HG03460 (cell line): ENCODE results near the gene NATD1.

Experiments
- ATAC-seq: cut with Tn5 transposase; IDR thresholded peaks from one replicate; pipeline ENCODE4 v1.9.1; 2021; ENCODE audit not compliant: unreplicated experiment

The NATD1 gene, protein sequence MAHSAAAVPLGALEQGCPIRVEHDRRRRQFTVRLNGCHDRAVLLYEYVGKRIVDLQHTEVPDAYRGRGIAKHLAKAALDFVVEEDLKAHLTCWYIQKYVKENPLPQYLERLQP

DNA sequence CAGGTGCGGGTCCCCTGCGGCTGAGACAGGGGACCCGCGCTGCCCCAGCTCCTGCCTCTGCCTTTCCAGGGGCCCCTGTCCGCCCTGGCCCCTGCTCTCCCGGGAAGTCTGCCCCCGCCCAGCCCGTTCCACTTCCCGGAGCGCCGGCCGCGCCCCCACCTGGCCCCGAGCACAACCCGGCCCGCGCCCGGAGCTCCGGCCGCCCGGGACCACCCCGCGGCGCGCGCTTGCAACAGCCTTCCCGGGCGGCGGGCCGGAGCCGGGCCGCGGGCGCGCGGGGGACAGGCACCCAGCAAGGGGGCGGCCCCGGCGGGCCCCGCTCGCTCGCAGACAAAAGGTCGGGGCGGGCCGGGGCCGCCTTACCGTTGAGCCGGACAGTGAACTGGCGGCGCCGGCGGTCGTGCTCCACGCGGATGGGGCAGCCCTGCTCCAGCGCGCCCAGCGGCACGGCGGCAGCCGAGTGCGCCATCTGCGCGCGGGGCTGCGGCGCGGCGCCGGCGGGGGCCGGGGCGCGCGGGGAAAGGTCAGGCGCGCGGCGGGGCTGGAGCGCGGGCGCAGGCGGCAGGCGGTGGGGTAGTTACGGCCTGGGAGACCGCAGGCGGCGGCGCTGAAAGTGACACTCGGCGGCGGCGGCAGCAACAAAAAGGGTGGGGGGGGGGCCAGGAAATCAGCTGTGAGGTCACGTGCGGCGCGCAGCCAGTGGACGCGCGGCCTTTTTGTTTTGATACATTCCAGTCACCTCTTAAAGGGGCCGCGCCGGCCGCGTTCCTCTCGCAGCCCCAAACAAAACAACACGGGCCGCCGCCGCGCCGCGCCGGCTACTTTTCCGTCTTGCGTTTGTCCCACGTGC, at the start of gene NATD1:
Gene NATD1 (minus strand): TSS at position 615 of the 850 bp plus-strand sequence. CDS start 146 bp downstream, at position 469.
- peak; percentile 82 for ATAC-seq

DNA sequence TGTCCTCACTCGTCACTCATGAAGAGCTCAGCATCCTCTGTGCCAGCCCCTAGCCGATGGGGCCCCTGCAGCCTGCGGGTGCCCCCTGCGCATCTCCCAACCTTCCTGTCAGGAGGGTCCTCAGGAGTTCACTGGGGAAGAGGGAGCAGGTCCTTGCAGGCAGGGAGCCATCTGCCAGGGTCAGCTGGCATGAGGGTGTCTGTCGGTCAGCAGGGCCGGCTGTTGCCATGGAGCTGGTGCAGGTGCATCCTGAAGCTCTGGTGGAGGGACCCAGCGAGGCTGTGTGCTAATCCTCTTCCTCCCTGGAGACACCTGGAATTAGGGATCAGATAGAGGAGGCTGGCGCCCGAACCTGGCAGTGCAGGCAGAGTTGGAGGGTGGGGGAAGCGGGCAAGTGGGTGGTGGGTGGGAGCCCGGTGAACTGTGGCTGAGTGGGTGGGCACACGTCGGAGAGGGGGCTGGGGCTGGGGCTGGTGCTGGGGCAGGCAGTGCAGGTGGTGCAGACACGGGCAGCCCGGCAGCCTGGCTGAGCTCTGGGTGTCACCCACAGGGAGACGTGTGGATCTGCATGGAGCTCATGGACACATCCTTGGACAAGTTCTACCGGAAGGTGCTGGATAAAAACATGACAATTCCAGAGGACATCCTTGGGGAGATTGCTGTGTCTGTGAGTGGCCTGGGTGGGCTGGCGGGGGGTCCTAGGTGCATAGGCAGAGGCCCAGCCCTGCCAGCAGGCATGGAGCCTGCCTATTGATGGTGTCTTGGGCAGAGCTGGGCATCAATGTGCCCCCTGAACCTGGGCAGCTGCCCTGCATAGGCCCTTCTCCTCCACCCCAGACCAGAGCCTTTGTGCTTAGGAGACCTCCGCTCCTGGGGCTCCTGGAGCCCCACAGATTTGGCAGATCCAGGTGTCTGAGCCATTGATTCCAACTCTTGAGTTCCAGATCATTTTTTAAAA, 48.7 kb upstream of the NATD1 start:
- ATAC-seq = no peak

DNA sequence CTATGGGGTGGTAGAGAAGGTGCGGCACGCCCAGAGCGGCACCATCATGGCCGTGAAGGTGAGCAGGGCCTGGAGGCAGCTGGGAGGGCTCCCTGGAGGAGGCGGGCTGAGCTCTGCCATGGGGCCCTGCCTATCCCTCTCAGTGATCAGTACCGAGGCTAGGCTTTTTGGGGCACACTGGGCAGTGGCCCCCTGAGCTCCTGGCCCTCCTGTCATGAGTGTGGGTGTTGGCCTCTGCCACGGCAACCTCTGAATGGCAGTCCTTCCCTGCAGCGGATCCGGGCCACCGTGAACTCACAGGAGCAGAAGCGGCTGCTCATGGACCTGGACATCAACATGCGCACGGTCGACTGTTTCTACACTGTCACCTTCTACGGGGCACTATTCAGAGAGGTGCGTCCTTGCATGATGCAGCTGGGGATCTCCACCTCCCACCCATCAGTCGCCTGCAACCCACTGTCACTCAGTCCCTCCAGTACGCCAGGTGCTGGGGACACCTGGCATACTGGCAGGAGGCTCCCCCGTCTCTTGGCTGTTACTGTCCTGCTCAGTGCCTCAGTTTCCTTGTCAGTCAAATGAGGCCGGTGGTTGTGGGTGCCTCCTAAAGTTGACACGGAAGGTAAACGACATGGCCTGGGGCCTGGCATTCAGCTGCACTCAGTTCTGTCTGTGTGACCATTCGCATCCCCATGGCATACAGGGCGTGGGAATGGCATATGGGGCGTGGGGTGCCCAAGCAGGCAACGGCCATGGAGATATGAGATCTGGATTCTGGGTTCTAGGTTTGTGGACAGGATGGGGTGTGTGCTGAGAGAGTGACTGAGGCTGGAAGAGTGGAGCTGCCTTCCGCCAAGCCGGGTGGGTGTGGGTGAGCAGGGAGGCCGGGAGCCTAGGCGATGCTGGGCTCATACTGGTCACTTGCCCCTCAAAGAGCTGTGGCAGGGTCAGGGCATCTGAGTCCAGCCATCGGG, 47.7 kb upstream of the NATD1 start:
- no peak for ATAC-seq

DNA sequence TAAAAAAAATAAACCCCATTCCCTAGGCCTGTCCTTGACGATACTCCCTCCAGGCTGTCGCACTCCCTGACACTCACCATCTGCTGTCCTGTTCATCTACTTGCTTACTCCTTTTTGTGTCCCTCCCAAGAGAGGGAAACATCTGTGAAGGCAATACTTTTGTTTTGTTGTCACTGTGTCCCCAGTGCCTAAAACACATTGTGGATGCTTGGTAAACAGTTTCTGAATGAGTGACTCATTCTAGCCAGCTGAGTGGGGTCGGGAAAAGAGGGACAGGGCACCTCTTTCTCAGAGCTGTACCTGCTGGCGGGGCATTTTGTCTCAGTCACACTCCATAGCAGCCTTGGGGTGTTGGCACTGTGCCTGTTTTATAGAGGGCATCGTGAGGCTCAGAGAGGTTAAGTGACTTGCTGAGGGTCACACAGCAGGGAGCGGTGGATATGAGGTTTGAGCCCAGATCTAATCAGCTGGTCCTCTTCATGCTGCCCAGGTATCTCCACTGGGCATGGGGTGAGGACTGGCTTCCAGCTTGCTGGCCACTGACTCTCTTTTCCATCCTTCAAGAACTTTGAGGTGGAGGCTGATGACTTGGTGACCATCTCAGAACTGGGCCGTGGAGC, 46.9 kb upstream of the NATD1 start:
- ATAC-seq = no peak

DNA sequence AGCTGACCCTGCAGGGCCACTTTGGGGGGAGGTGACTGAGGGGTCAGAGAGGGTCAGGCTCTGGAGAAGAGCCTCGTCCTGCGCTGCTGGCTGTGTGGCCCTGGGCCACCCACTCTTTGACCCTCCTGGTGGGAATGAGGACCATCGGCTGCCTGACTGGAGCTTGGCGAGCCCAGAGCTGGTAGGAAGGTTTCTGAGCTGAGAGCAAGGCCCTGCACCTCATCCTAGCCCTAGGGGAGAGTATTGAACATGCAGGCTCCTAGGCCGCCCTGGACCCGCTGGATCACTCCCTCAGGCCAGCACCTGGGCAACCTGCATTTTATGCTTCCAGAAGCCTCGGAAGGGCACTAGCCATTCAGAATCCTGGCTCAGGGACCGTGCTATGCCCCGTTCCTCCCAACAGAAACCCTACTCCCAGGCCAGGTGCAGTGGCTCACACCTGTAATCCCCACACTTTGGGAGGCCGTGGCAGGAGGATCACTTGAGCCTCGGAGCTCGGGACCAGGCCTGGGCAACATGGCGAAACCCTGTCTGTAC, 45.8 kb upstream of the NATD1 start:
- ATAC-seq = no peak

DNA sequence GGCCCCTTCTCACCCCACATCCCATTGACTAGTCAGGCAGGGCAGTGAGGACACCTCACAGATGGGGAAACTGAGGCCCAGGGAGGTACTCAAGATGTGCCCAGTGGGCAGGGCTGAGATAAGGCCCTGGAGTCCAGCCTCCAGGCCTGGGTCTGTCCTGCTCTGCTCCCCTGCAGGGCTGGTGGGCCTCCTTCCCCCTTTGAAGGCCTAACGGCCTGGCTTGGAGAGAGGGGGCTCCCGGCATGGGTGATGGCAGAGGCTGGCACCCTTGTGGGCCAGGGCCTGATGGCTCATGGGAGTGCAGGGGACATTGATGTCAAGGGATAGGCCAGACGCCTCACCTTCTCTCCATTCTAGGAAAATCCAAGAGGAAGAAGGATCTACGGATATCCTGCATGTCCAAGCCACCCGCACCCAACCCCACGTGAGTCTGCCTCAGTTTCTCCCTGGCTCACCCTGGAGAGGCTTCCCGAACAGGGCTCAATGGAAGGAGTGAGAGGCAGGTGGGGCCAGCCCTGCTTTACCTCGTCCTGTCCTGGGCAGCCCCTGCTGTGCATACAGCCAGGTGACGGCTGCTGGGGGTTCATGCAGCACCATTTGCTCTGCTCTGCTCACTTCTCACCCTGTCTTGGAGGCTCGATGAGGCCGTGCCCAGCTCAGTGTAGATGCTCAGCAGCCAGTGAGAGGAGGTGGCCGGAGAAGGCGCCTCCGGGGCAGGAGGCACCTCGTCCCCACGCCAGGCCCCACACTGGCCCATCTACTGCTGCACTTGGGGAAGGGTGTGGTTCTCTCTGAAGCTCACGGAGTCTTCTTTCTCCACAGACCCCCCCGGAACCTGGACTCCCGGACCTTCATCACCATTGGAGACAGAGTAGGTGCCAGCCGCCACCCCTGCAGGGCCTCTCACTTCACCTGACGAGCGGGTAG, 45.1 kb upstream of the NATD1 start:
- ATAC-seq = no peak

DNA sequence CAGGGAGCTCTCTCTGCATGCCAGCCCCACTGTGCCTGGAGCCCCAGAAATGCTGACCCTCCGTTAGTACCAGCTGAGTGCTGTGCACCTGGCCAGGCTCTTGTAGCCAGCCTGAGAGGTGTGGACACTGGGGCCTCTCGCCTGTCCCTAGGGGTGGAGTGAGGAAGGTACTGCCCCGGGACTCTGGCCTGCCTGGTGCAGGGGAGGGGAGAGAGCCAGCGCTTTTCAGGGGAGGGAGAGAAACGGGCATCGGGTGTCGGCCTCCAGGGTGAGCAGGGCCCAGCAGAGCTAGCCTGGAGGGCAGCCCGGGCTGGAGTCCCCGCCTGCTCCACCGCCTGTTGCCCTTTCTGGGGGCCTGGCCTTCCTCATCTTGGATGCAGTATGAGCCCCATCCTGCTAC, 44.4 kb upstream of the NATD1 start:
- ATAC-seq = no peak

DNA sequence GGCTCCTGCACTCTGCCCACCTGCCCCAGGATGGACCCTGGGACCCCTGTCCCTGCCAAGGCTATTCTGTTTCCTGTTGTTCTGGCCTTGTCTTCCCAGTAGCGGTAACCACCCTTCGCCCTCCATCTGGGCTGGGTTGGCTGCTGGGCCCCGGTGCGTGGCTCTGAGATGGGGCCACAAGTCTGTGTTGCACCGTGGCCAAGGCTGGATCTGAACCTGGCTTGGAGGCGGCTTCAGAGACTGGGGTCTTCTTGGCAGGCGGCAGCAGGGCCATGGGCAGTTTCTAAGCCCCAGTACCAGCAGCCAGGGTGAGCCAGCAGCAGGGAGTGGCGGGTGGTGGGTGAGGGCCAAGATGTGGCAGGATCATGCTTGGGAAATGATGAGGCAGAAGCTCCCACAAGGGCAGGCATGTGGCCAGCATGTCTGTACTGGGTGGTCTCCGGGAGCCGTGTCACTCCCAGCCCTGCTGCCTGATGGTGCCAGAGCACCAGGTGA, 43.9 kb upstream of the NATD1 start:
- no peak for ATAC-seq

DNA sequence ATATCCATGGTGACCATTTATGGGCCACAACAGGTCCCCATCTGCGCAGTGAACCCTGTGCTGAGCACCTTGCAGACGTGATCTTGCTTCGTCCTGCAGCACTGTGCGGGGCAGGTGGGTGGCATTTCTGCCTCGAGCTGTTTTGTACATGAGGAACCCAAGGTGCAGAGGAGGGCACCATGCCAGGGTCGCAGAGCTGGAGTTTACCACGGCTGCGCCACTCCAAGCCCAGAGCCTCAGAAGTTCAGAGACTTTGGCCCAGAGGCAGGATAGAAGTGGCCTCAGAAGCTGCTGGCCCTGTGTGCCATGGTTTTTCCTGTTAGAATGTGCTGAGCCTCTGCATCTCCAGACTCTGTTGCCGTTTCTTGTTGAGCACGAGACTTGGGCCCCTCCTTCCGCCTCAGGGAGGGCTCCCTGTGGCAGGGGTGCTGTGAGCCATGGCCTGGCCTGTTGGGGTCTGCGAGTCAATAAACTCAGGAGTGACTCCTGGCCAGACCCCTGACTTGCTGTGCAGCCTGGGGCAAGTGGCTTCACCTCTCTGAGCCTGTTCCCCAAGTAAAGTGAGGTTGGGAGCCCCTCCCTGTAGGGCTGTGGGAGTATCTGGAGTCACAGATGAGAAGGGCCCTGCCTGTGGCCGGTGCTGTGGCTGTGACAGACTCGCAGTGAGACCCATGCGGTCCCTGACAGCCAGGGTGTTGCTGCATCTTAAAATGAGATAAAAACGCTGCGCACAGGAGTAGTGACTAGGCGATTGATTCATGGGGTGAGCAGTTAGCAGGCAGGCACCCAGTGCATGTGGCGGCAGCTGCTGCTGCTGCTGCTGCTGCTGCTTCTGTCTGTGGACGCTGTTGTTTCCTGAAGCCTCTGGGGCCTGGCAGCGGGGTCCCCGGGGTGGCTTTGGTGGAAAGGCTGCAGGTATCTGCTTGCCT, 43.2 kb upstream of the NATD1 start:
- no peak for ATAC-seq

DNA sequence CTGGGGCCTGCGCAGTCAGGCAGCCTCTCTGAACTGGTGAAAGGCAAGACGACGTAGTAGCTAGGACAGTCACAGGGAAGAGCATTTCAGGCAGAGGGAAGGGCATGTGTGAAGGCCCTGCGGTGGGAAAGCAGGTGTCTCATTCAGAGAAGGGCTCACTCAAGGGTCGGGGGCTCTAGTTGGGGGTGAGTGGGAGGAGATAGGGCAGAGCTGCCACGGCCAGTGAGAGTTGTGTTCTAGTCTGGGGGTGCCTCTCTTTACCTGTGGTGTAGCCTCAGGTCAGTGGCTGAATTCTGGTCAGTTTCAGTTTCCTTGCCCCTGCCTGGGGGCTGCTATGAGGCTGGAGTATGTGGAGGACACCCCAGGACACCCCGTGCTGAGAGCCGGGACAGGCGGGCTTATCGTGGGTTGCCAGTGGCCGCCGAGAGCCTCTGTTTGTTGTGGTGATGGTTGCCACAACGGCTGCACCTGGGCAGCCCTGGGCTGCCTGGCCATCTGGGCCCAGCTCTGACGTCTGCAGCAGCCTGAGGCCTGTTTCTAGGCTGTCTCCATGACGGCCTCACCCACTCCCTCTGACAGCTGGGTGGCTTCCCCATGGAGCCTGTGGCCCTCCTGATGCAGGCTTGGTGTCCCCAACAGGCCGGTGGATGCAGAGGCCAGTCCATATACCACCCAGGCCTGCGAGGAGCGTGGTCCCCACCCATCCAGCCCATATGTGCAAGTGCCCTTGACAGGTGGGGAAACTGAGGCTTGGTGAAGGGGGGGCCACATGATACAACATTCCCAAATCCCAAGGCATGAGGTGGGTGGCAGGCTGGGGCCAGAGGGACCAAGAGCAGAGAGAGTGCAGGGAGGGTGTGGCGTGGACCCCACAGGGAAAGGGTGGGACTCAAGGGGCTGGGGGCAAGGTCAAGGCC, 42.1 kb upstream of the NATD1 start:
- no peak for ATAC-seq

DNA sequence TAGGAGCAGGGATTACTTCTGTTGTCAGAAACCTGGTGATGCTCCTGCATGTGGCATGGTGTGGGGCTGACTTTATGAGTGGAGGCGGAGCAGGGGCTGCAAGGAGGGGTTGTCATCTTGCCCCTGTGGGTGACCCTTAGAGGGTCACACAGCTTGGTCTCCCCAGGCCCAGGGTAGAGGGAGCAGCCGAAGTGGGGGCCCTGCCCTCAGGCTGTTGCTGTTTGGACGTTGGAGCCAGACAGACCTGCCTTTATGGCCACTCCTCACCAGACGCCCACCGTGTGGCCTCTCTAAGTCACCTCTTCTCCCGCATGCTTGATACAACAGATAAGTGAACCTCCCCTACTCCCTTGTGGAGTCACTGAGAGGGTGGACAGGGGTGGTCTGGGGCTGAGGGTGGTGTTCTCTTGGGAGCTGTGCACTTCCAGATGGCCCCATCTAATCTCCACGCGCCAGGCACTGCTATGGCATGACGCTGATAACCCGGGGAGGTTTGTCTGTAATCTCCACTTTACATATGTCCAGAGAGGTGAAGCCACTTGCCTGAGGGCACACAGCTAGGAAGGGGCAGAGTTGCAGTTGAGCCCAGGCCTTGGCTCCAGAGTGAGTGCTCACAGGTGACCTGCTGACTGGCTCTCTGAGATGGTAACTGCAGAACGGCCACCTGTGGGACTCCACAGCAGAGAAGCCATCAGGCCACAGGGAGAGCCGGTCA, 41.3 kb upstream of the NATD1 start:
- no peak for ATAC-seq

DNA sequence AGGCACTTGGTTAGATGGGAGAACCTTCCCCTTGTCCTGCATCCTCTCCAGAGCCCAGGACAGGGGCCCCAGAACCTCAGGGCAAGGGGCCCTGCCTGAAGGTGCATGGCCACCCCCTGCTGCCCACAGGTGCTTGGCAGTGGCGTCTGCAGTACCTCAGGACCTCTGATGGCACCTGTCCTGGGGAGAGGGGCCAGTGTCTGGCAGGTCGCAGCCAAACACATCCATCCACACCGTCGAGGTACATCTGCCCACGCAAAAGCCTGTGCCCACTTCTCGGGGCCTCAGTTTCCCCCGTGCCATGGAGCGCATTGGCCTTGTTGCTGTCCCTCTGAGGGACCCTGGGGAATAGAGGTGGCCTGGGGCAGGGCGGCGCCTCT, 40.6 kb upstream of the NATD1 start:
- no peak for ATAC-seq

DNA sequence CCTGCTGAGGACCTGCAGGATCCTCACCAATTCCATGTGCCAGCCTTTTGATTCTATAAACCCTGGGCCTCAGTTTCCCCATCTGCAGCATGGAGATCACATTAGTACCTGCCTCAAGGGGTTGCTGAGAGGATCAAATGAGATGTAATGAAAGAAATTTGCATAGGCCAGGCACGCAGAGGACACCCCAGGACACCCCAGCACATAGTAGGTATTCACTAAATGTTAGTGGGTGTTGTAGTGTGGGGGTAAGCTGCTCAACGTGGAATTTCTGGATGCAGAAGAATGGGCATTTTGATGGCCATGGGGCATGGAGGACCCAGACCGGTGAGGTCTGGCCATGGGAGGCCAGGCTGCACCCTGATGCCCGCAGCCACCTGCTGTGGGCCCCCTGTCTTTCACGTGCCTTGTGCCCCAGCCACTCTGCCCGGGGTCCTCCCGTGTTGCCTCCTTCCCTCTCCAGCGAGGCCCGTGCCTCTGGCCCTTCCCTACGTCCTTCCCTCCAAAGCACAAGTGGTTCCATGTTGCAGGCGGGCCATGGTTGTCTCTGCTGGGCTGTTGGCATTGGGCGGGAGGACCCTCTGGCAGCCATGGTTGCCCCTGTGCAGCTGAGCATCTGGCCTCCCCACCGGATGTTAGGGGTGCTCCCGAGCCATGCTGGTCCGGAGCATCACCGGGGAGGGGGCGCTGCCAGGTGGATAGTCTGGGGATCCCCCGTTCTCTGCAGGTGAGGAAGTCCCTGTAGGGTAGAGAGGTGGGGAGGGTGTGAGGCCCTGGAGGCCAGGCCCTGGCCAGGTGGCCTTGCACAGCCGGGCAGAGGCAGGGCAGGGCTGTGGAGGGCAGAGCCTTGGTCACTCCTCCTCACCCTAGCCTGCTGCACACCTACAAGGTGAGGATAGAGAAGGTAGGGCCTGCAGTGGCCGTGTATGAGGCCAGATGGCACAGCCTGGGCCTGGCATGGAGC, 39.9 kb upstream of the NATD1 start:
- no peak for ATAC-seq

DNA sequence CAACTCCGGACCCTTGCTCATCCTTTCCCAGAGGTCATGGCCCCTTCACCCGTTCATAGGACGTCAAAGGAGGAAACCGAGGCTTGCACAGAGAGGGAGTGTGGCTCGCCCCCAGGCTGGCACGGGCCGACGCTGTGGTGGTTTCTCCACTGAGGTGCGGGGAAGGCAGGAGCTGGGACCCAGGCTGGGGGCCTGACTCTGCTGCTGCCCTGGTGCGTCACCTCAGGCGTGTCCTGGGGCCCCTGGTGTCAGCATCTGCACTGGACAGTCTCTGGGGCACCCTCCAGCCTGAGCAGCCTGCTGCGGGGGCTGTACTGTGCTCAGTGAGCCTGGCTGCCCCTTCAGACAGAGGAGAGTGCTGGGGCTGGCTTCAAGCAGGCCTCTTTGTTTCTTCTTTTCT, 38.7 kb upstream of the NATD1 start:
- no peak for ATAC-seq

DNA sequence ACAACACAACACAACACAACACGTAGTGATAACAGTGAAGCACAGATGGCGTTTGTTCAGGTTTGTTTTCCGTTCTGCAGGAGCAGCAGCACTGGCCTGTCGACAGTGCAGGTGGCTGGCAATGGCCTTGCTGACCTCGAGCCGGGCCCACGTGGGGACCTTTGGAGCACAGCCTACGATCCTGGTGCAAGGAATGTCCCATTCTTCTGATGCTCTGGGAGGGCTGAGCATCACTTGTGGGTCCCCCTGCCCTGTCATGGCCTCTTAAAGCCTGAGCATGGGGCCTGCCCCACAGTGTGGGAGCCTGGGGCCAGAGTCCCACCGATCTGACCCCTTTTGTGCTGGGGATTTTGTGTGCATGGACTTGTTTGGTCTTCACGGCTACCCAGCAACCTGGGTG, 38.1 kb upstream of the NATD1 start:
- ATAC-seq = no peak
